Left ventricle myocardium superior (tissue), 1 donor: Measurements from ENCODE around the gene TOMM70. TPM values are rescaled to one million over a fixed set of nuclear protein-coding genes. Genes with fewer than 3 reads are reported as not detected.
"Not testable (repeated sequence)": the region's sequence is repeated elsewhere in the genome, so short reads cannot be mapped to it uniquely, and the experiment has no call there.

Experiments used
- ATAC-seq: fragments of 200-7000 bp; cut with Tn5 transposase; one replicate; pipeline ENCODE4 v1.9.1; 2020; ENCODE audit warnings: mild to moderate bottlenecking, moderate library complexity
- DNase-seq: peaks from one replicate; pipeline ENCODE4 v3.0.0-alpha.2; 2020
- intact Hi-C: fragments of 100-400 bp; cut with micrococcal nuclease; formaldehyde crosslinking; loops from one replicate; pipeline ENCODE4 v1.11.0; 2022
- total RNA-seq: library from RNA; stranded (reverse); fragmentation: NEBNext Ultra II Directional; extraction: Animal tissue kit (Norgen Biotek cat#: 25700); gene quantifications from one replicate; pipeline ENCODE4 v1.2.1, GENCODE V29; 2021
- donor health status: DM: no; HTN: yes; CAD: no; lungs with severe emphysema.

The TOMM70 gene
- total RNA-seq, 1 donor from 2014 or later = 69.2 TPM

DNA sequence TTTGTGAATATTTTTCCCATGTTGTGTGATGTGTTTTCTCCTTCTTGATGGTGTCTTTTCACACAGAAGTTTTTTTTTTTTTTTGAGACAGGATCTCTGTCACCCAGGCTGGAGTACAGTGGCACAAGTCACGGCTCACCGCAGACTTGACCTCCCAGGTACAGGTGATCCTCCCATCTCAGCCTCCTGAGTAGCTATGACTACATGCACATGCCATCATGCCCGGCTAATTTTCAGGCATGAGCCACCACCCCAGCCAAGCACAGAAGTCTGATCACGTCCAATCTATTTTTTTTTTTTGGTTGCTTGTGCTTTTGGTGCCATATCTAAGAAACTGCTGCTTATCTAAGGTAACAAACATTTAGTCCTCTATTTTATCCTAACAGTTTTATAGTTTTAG, 24.6 kb downstream of the TOMM70 start:
- intact Hi-C loops = no loop called here
- DNase-seq (no peak), ATAC-seq (no peak)

DNA sequence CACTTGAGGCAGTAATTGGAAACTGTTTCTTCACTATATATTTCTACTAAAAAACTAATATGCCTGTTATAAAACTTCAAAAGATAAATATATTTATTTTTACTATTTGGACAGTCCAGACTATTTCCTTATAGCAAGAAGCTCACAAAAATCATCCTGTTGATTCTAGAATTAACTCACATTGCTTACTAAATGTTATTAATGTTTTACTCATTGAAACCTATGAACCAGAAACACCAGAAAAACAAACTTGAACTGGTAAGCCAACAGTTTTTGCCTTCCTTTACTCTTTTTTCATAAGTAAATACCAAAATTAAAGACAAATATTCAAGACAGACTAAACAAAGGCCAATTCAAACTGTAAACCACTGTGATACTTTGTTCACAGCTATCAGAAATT, 26.4 kb downstream of the TOMM70 start:
- intact Hi-C loops = no loop called here
- ATAC-seq = no peak
- no peak for DNase-seq

- DNase-seq = no peak
- no peak for ATAC-seq
- intact Hi-C loops = no loop called here
These were observed 30.1 kb downstream of the TOMM70 start for GRCh38 chr3:100370756-100371155.

GRCh38 chr3:100368441-100368840, 32.4 kb downstream of the TOMM70 start:
- DNase-seq (no peak), ATAC-seq (no peak)
- intact Hi-C loops = no loop called here

DNA sequence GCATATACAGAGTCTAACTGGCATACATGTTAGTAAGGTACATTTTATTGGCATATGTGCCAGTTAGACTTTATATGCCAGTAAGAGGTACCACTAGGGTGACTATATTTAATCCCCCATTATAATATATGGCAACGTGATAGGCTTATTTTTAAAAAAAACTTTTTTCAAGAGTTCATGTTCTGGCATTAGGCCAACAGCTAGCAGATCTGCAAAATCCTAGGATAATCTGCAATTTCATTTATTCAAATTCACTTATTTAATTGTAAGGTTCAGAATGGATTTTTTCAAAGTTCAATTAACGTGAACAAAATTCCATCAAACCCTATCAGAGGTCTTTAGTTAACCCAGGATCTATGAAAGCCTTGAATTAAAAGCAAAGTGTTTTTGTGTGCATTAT, 34.5 kb downstream of the TOMM70 start:
- ATAC-seq (no peak), DNase-seq (no peak)
- intact Hi-C loops = no loop called here

- ATAC-seq = no peak
- intact Hi-C loops = no loop called here
- DNase-seq = no peak
These were observed 36.5 kb downstream of the TOMM70 start for GRCh38 chr3:100364421-100364820.

DNA sequence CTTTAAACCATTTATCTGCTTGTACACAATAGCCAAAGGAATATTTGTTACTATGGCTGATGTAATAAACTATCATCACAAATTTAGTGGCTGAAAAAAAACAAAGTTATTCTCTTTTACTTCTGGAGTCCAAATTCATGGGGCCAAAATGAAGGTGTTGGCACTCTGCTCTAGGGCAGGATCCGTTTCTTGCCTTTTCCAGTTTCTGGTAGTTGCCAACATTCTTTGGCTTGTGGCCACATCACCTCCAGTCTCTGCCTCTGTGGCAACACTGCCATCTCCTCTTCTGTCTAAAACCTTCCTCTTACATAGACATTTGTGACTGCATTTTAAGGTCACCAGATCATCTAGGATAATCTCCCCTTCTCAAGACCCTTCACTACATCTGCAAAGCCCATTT, 39.0 kb downstream of the TOMM70 start:
- DNase-seq (no peak), ATAC-seq (no peak)
- intact Hi-C loops = no loop called here

- DNase-seq = no peak
- ATAC-seq = no peak
- intact Hi-C loops = no loop called here
These were observed 40.0 kb downstream of the TOMM70 start for GRCh38 chr3:100360757-100361496.

DNA sequence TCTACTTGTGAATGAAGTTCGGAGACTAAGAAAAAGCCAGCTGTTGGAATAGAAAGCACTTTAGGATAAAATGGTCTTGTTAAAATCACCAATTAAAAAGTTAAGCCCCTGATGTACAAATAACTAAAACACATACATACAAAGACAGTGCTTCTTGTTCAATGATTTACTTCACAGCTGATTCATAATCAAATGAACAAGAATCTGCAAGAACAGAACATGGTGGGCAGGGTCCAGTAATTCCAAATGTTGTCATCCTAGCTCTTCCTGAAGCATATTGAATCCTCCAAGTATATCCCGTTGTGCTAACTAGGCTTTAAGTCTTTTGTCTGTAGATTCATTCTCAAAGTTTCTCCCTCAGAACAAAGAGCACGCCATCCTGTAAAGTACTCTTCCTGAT, 41.9 kb downstream of the TOMM70 start:
- ATAC-seq (no peak), DNase-seq (no peak)
- intact Hi-C loops = no loop called here

DNA sequence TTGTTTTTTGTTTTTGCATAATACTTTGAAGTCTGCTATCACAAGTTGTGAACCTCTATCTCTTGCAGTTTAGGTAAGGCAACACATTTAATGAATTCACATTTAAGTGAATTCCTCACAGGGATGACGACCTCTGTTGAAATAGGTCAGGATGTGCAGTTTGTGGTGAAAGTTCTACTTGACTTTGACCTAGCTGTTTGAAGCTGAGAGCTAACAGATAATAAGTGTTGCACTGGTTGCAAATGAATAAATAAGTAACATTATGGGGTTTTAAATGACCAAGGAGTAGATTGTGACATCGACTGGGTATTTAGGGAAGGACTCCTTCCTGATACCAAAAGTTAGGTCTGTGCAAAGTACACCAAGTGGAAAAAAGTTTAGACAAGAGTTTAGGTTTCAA, 42.5 kb downstream of the TOMM70 start:
- DNase-seq = no peak

GRCh38 chr3:100354850-100355249, 46.0 kb downstream of the TOMM70 start:
- intact Hi-C loops = no loop called here
- ATAC-seq = no peak
- no peak for DNase-seq

More for the DNA sequence above, 42.5 kb downstream of the TOMM70 start:
- intact Hi-C loops = no loop called here
- no peak for ATAC-seq

- no peak for DNase-seq
- intact Hi-C loops = no loop called here
- ATAC-seq = peak; percentile 36
These were observed 48.3 kb downstream of the TOMM70 start for GRCh38 chr3:100352296-100353231.

DNA sequence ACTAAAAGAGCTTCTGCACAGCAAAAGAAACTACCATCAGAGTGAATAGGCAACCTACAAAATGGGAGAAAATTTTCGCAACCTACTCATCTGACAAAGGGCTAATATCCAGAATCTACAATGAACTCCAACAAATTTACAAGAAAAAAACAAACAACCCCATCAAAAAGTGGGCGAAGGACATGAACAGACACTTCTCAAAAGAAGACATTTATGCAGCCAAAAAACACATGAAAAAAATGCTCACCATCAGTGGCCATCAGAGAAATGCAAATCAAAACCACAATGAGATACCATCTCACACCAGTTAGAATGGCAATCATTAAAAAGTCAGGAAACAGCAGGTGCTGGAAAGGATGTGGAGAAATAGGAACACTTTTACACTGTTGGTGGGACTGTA, 49.1 kb downstream of the TOMM70 start:
- intact Hi-C loops, DNase-seq, ATAC-seq: not testable (repeated sequence)

GRCh38 chr3:100348727-100349126, 52.2 kb downstream of the TOMM70 start:
- no peak for DNase-seq
- intact Hi-C loops = no loop called here
- ATAC-seq = no peak

GRCh38 chr3:100340527-100340926, 60.4 kb downstream of the TOMM70 start:
- ATAC-seq (no peak), DNase-seq (no peak)
- intact Hi-C loops = no loop called here

DNA sequence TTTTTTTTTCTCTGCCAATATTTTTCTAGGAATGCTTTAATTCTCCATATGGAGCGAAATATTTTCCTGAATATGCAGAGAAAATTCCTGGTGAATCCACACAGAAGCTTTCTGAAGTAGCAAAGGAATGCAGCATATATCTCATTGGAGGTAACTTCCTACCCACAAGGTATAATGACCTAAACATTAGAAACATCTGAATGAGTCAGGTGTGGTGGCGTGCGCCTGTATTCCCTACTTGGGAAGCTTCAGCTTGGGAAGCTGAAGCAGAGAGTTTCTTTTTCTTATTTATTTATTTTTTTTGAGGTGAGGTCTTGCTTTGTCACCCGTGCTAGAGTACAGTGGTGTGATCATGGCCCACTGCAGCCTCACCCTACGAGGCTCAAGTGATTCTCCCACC, 61.1 kb downstream of the TOMM70 start:
- DNase-seq = no peak
- no peak for ATAC-seq
- intact Hi-C loops = no loop called here

DNA sequence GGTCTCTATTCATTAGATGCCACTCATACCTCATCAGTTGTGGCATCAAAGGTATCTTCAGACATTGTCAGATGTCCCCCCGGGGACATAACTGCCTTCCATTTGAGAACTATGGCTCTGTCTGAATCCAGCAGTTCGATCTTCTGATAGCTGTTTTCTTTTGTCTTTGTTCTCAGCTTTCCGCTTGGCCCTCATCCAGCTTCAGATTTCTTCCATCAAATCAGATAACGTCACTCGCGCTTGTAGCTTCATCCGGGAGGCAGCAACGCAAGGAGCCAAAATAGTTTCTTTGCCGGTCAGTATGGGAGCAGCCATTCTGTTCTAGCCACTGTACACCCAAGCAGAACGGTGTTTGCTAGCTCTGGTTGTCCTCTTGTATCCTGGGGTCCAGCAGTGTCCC, 62.0 kb downstream of the TOMM70 start:
- intact Hi-C loops = no loop called here
- ATAC-seq = no peak

DNA sequence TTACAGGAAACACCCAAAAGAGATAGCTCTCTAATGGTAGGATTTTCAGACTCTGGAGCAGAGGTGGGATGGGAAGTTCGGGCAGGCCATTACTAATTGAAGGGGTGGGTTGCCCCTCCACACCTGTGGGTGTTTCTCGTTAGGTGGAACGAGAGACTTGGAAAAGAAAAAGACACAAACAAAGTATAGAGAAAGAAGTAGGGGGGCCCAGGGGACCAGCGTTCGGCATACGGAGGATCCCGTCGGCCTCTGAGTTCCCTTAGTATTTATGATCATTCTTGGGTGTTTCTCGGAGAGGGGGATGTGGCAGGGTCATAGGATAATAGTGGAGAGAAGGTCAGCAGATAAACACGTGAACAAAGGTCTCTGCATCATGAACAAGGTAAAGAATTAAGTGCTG, 64.7 kb downstream of the TOMM70 start:
- DNase-seq, ATAC-seq, intact Hi-C loops: not testable (repeated sequence)

More for the DNA sequence above, 62.0 kb downstream of the TOMM70 start:
- no peak for DNase-seq

- ATAC-seq (peak; percentile 7), DNase-seq (peak; percentile 30)
- intact Hi-C loops = no loop called here
These were observed 65.5 kb downstream of the TOMM70 start for GRCh38 chr3:100335434-100335833.
